H9 (cell line): Measurements from ENCODE around the gene HSPB1. TPM values are rescaled to one million over a fixed set of nuclear protein-coding genes. Genes with fewer than 3 reads are reported as not detected.

ENCODE experiments used
- DNase-seq: peaks from one replicate; pipeline ENCODE4 v3.0.0-alpha.2; 2017
- H2AFZ ChIP-seq: one replicate; pipeline ENCODE4 v1.6.1; 2013; ENCODE audit warnings: mild to moderate bottlenecking, low read length, control low read depth, moderate library complexity
- H2AK5ac ChIP-seq: 2 replicates; pipeline ENCODE4 v1.6.1; 2013; ENCODE audit warnings: low read length, control low read depth, mixed read lengths; ENCODE audit not compliant: insufficient read length
- H2BK120ac ChIP-seq: one replicate; pipeline ENCODE4 v1.6.1; 2013; ENCODE audit warnings: low read depth, mild to moderate bottlenecking, low read length, control low read depth, inconsistent platforms; ENCODE audit not compliant: poor library complexity, severe bottlenecking
- H2BK12ac ChIP-seq: 2 replicates; pipeline ENCODE4 v1.6.1; 2013; ENCODE audit warnings: low read length, control low read depth, mixed read lengths, low read depth; ENCODE audit not compliant: insufficient read length
- H2BK15ac ChIP-seq: 2 replicates; pipeline ENCODE4 v1.6.1; 2013; ENCODE audit warnings: low read depth, low read length, control low read depth
- H2BK20ac ChIP-seq: one replicate; pipeline ENCODE4 v1.6.1; 2013; ENCODE audit warnings: low read depth, mild to moderate bottlenecking, low read length, control low read depth, inconsistent platforms; ENCODE audit not compliant: poor library complexity, severe bottlenecking
- H2BK5ac ChIP-seq: 2 replicates; pipeline ENCODE4 v1.6.1; 2013; ENCODE audit warnings: low read length, control low read depth, mixed read lengths; ENCODE audit not compliant: insufficient read length
- H3K14ac ChIP-seq: 2 replicates; pipeline ENCODE4 v1.6.1; 2013; ENCODE audit warnings: low read length, control low read depth; ENCODE audit not compliant: insufficient read depth
- H3K18ac ChIP-seq: 2 replicates; pipeline ENCODE4 v1.6.1; 2013; ENCODE audit warnings: low read depth, mild to moderate bottlenecking, mixed read lengths, low read length, control low read depth; ENCODE audit not compliant: insufficient read length
- H3K23ac ChIP-seq: 2 replicates; pipeline ENCODE4 v1.6.1; 2013; ENCODE audit warnings: low read length, control low read depth, mixed read lengths, low read depth; ENCODE audit not compliant: insufficient read length
- H3K23me2 ChIP-seq: 2 replicates; pipeline ENCODE4 v1.6.1; 2013; ENCODE audit warnings: low read depth, mild to moderate bottlenecking, mixed read lengths, low read length, control low read depth; ENCODE audit not compliant: insufficient read length, poor library complexity, severe bottlenecking
- H3K27ac ChIP-seq: 2 replicates; pipeline ENCODE4 v1.5.1; 2013; ENCODE audit warnings: low read length, control low read depth, mixed read lengths, low read depth; ENCODE audit not compliant: insufficient read length
- H3K27me3 ChIP-seq: 2 replicates; pipeline ENCODE4 v1.6.1; 2013; ENCODE audit warnings: low read length, control low read depth, inconsistent platforms; ENCODE audit not compliant: insufficient read depth
- H3K4ac ChIP-seq: 2 replicates; pipeline ENCODE4 v1.6.1; 2013; ENCODE audit warnings: low read depth, mild to moderate bottlenecking, control low read depth, inconsistent platforms, low read length, moderate library complexity
- H3K4me1 ChIP-seq: 2 replicates; pipeline ENCODE4 v1.6.1; 2013; ENCODE audit warnings: low read length, control low read depth, inconsistent platforms; ENCODE audit not compliant: insufficient read depth
- H3K4me2 ChIP-seq: 2 replicates; pipeline ENCODE4 v1.6.1; 2013; ENCODE audit warnings: low read length, control low read depth, mixed read lengths; ENCODE audit not compliant: insufficient read length, insufficient read depth
- H3K56ac ChIP-seq: 2 replicates; pipeline ENCODE4 v1.6.1; 2013; ENCODE audit warnings: low read depth, mild to moderate bottlenecking, mixed read lengths, low read length, control low read depth; ENCODE audit not compliant: insufficient read length
- H3K79me1 ChIP-seq: 2 replicates; pipeline ENCODE4 v1.6.1; 2013; ENCODE audit warnings: low read depth, mild to moderate bottlenecking, moderate library complexity, low read length, control low read depth, inconsistent platforms; ENCODE audit not compliant: insufficient read depth, poor library complexity, severe bottlenecking
- H3K79me2 ChIP-seq: 2 replicates; pipeline ENCODE4 v1.6.1; 2013; ENCODE audit warnings: low read length, control low read depth, inconsistent platforms; ENCODE audit not compliant: insufficient read depth
- H3K9ac ChIP-seq: 2 replicates; pipeline ENCODE4 v1.6.1; 2013; ENCODE audit warnings: low read length, control low read depth, mixed read lengths; ENCODE audit not compliant: insufficient read length; ENCODE audit errors: extremely low read depth
- H3K9me3 ChIP-seq: one replicate; pipeline ENCODE4 v1.6.1; 2013; ENCODE audit warnings: low read depth, low read length, inconsistent platforms; ENCODE audit not compliant: control insufficient read depth
- H3T11ph ChIP-seq: one replicate; pipeline ENCODE4 v1.6.1; 2013; ENCODE audit warnings: mild to moderate bottlenecking, low read length, control low read depth, inconsistent platforms
- H4K20me1 ChIP-seq: one replicate; pipeline ENCODE4 v1.6.1; 2013; ENCODE audit not compliant: control insufficient read depth, insufficient read length, insufficient read depth
- H4K5ac ChIP-seq: 2 replicates; pipeline ENCODE4 v1.6.1; 2013; ENCODE audit warnings: low read depth, mild to moderate bottlenecking, mixed read lengths, low read length, control low read depth; ENCODE audit not compliant: insufficient read length
- H4K8ac ChIP-seq: replicated peaks from 2 replicates; pipeline ENCODE4 v1.6.1; 2013; ENCODE audit warnings: low read length, control low read depth, mixed read lengths, low read depth; ENCODE audit not compliant: insufficient read length
- H4K91ac ChIP-seq: 2 replicates; pipeline ENCODE4 v1.6.1; 2013; ENCODE audit warnings: low read depth, mild to moderate bottlenecking, moderate library complexity, mixed read lengths, low read length, control low read depth; ENCODE audit not compliant: insufficient read length
- H3K27ac Mint-ChIP-seq, 3 experiments: 2 replicates in 2 of 3; 3 replicates in 1 of 3; pipeline ENCODE4 v1.8.0; 2020 to 2021; ENCODE audit warnings: mixed read lengths in 3 of 3, mild to moderate bottlenecking in 1 of 3, moderate library complexity in 1 of 3
- H3K27me3 Mint-ChIP-seq: 2 replicates; pipeline ENCODE4 v1.8.0; 2021; ENCODE audit warnings: low read depth, mild to moderate bottlenecking, moderate library complexity, mixed read lengths
- H3K36me3 Mint-ChIP-seq, 3 experiments: 2 replicates in 2 of 3; 3 replicates in 1 of 3; pipeline ENCODE4 v1.8.0; 2020 to 2021; ENCODE audit warnings: low read depth in 3 of 3, mixed read lengths in 3 of 3; ENCODE audit not compliant: insufficient read depth in 1 of 3
- H3K4me1 Mint-ChIP-seq, 2 experiments: 2 replicates each; pipeline ENCODE4 v1.8.0; 2020; ENCODE audit warnings: mixed read lengths in 2 of 2
- H3K4me3 Mint-ChIP-seq, 2 experiments: 2 replicates in 1 of 2; 3 replicates in 1 of 2; pipeline ENCODE4 v1.8.0; 2020 to 2021; ENCODE audit warnings: mild to moderate bottlenecking in 2 of 2, mixed read lengths in 2 of 2, moderate library complexity in 1 of 2
- H3K9me3 Mint-ChIP-seq, 2 experiments: 2 replicates in 1 of 2; 3 replicates in 1 of 2; pipeline ENCODE4 v1.8.0; 2020; ENCODE audit warnings: mild to moderate bottlenecking in 2 of 2, mixed read lengths in 2 of 2, moderate library complexity in 1 of 2
- WGBS: extraction: QIAGEN DNeasy Blood & Tissue Kit; methylation state at CpG from one replicate; pipeline ENCODE4 v1.1.7; 2013; ENCODE audit warnings: missing lambda C conversion rate, low lambda C conversion rate, mixed read lengths; ENCODE audit not compliant: insufficient read length; ENCODE audit errors: extremely low coverage; 5-methylcytosine and 5-hydroxymethylcytosine counted together
- total RNA-seq: library from RNA; stranded (reverse); gene quantifications from 2 replicates; pipeline ENCODE4 v1.2.1, GENCODE V29; 2021
- TF ChIP-seq, protein P1 (sequence below): fragments of 200-600 bp; sonication (generic); conservative IDR thresholded peaks from 3 replicates; pipeline ENCODE4 v1.8.0; 2021; ENCODE audit warnings: antibody characterized with exemption, mild to moderate bottlenecking

HSPB1 gene
- total RNA-seq, 1 experiment from 2014 or later: 186 TPM

- no peak overlapping the region for H3K4ac ChIP-seq
- no peaks in the 10 kb centered on the region for H4K20me1 ChIP-seq
- no peak overlapping the region for H3K27ac ChIP-seq
- no peak overlapping the region for H3K23ac ChIP-seq
- Mint-ChIP-seq H3K27ac (peak overlapping the region in 1 of 3 experiments; percentile 37; a peak in 2 of 7 replicates), H3K36me3 (peaks cover 61 to 81% (median 81%) of the 10 kb centered on the region in 3 experiments), H3K9me3 (no peaks in the 10 kb centered on the region), H3K4me1 (peaks cover 39 to 41% of the 10 kb centered on the region in 2 experiments), H3K27me3 (no peaks in the 10 kb centered on the region), H3K4me3 (no peak overlapping the region)
- TF ChIP-seq, protein P1, sequence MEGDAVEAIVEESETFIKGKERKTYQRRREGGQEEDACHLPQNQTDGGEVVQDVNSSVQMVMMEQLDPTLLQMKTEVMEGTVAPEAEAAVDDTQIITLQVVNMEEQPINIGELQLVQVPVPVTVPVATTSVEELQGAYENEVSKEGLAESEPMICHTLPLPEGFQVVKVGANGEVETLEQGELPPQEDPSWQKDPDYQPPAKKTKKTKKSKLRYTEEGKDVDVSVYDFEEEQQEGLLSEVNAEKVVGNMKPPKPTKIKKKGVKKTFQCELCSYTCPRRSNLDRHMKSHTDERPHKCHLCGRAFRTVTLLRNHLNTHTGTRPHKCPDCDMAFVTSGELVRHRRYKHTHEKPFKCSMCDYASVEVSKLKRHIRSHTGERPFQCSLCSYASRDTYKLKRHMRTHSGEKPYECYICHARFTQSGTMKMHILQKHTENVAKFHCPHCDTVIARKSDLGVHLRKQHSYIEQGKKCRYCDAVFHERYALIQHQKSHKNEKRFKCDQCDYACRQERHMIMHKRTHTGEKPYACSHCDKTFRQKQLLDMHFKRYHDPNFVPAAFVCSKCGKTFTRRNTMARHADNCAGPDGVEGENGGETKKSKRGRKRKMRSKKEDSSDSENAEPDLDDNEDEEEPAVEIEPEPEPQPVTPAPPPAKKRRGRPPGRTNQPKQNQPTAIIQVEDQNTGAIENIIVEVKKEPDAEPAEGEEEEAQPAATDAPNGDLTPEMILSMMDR: no peak
- H4K8ac ChIP-seq: no peak overlapping the region
- H4K91ac ChIP-seq: no peak overlapping the region
- no peak overlapping the region for H3K4me2 ChIP-seq
- no peak overlapping the region for H3K18ac ChIP-seq
- H4K5ac ChIP-seq: no peak overlapping the region
- no peak overlapping the region for H2BK15ac ChIP-seq
- no peak overlapping the region for H2AK5ac ChIP-seq
- no peak overlapping the region for H2BK20ac ChIP-seq
- H3K23me2 ChIP-seq: no peaks in the 10 kb centered on the region
- H3K9me3 ChIP-seq: no peaks in the 10 kb centered on the region
- no peak for DNase-seq
- no peak overlapping the region for H3K14ac ChIP-seq
- no peaks in the 10 kb centered on the region for H3K4me1 ChIP-seq
- H3K56ac ChIP-seq: no peak overlapping the region
- no peak overlapping the region for H2BK5ac ChIP-seq
- no CpG with 5 or more reads among the region's 6 CpGs for WGBS
- no peak overlapping the region for H2BK12ac ChIP-seq
- no peak overlapping the region for H3T11ph ChIP-seq
- no peak overlapping the region for H2AFZ ChIP-seq
- no peaks in the 10 kb centered on the region for H3K27me3 ChIP-seq
- peaks cover 9% of the 10 kb centered on the region for H3K79me1 ChIP-seq
- no peak overlapping the region for H3K9ac ChIP-seq
- no peak overlapping the region for H2BK120ac ChIP-seq
- H3K79me2 ChIP-seq: peaks cover 75% of the 10 kb centered on the region; the same call in 1 of the 2 replicates
These were observed 40.9 kb downstream of the HSPB1 start for GRCh38 chr7:76343294-76343930.
